PC-9 (cell line): ENCODE data around the gene MOK. TPM values are rescaled to one million over a fixed set of nuclear protein-coding genes. Genes with fewer than 3 reads are reported as not detected.

Source experiments
- BruUV-seq: library from RNA; stranded (reverse); fragments of 400-500 nt; replicated peaks from 2 replicates; lab custom pipeline; 2021; lab: Mats Ljungman, UMichigan
- CTCF ChIA-PET: fragments of 300-600 bp; sonication (Branson Sonifier 250); formaldehyde crosslinking; loops from one replicate; lab custom pipeline; 2022; ENCODE audit warnings: antibody characterized with exemption; lab: Charles Lee
- POLR2A ChIA-PET: fragments of 300-600 bp; sonication (Branson Sonifier 250); formaldehyde crosslinking; loops from one replicate; lab custom pipeline; 2022; ENCODE audit warnings: antibody characterized with exemption; ENCODE audit not compliant: unreplicated experiment; lab: Charles Lee
- DNase-seq, 2 experiments: peaks; one replicate each; pipeline versions ENCODE4 v3.0.0 to v3.0.0-alpha.2; 2015 to 2022; ENCODE audit warnings: mixed read lengths in 1 of 2
- H2AFZ ChIP-seq: fragments of 200-600 bp; sonication (generic); 2 replicates; pipeline ENCODE4 v1.8.1; 2017; ENCODE audit warnings: antibody characterized with exemption
- H3F3A ChIP-seq: fragments of 200-600 bp; sonication (generic); 2 replicates; pipeline ENCODE4 v1.8.1; 2017; ENCODE audit warnings: antibody characterized with exemption, mild to moderate bottlenecking, low read depth; ENCODE audit not compliant: insufficient read depth
- H3K27ac ChIP-seq: fragments of 200-600 bp; sonication (generic); 2 replicates; pipeline ENCODE4 v1.6.1; 2016; ENCODE audit warnings: mixed run types
- H3K27me3 ChIP-seq: fragments of 200-600 bp; sonication (generic); 2 replicates; pipeline ENCODE4 v1.6.1; 2016; ENCODE audit warnings: low read depth, mixed run types; ENCODE audit not compliant: insufficient read depth
- H3K36me3 ChIP-seq: fragments of 200-600 bp; sonication (generic); 2 replicates; pipeline ENCODE4 v1.6.1; 2016; ENCODE audit warnings: low read depth, mixed run types
- H3K4me1 ChIP-seq: fragments of 200-600 bp; sonication (generic); replicated peaks from 2 replicates; pipeline ENCODE4 v1.6.1; 2016; ENCODE audit warnings: mixed run types; ENCODE audit not compliant: insufficient read depth
- H3K4me2 ChIP-seq: fragments of 200-600 bp; sonication (generic); 2 replicates; pipeline ENCODE4 v1.6.1; 2017; ENCODE audit warnings: mixed run types
- H3K4me3 ChIP-seq: fragments of 200-600 bp; sonication (generic); 2 replicates; pipeline ENCODE4 v1.6.1; 2016; ENCODE audit warnings: mixed run types
- H3K79me2 ChIP-seq: fragments of 200-600 bp; sonication (generic); 2 replicates; pipeline ENCODE4 v1.6.1; 2017; ENCODE audit warnings: low read depth, mixed run types
- H3K9me2 ChIP-seq: fragments of 200-600 bp; sonication (generic); 2 replicates; pipeline ENCODE4 v1.8.1; 2017; ENCODE audit warnings: mild to moderate bottlenecking; ENCODE audit not compliant: insufficient read depth
- H3K9me3 ChIP-seq: fragments of 200-600 bp; sonication (generic); 2 replicates; pipeline ENCODE4 v1.8.1; 2016; ENCODE audit warnings: low read depth; ENCODE audit not compliant: insufficient read depth
- H4K20me1 ChIP-seq: fragments of 200-600 bp; sonication (generic); 2 replicates; pipeline ENCODE4 v1.8.1; 2017; ENCODE audit not compliant: insufficient read depth
- EZH2 ChIP-seq: fragments of 200-600 bp; sonication (generic); IDR thresholded peaks from 2 replicates; pipeline ENCODE4 v1.8.0; 2017; ENCODE audit warnings: antibody characterized with exemption, low read depth
- intact Hi-C: fragments of 100-400 bp; cut with micrococcal nuclease; formaldehyde crosslinking; loops from one replicate; pipeline ENCODE4 v1.10.0; 2022; ENCODE audit not compliant: unreplicated experiment
- total RNA-seq: library from RNA; stranded (reverse); gene quantifications from 2 replicates; pipeline ENCODE4 v1.2.3, GENCODE V29; 2021
- TF ChIP-seq, protein P1 (sequence below): fragments of 200-600 bp; sonication (generic); conservative IDR thresholded peaks from 2 replicates; pipeline ENCODE4 v1.6.1; 2017; ENCODE audit warnings: mixed run types, antibody characterized with exemption, mild to moderate bottlenecking, moderate library complexity

MOK gene
- total RNA-seq, 1 experiment from 2014 or later: 74.3 TPM

DNA sequence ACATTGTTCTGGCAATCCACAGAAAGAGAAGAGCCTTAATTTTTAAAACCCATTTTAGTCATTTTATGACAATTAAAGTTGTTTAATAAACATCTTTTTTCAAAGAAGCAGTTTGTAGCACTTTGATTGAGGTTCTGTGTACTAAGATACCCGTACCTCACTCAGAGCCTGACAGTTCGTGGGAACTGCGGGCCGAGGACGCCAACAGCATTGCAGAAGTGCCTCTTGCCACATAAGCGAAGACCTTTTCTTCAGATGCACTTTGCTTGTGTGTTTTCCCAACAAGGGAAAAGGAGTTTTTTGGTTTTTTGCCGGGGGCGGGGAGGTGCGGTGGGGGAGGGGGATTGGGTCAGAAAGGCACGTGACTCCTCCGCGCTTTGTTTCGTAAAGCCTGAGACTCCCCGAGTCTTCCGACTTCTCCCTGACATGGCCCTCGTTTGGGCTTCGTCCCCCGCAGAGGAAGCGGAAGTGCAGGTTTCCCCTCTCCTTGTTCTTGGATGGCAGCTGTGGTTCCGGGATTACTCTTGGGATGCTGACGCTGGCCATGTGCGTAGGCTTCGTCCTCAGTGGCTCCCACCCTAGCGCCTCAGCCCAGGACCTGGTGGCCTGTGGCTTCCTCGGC lies 94.4 kb downstream of the MOK start:
- TF ChIP-seq, protein P1, sequence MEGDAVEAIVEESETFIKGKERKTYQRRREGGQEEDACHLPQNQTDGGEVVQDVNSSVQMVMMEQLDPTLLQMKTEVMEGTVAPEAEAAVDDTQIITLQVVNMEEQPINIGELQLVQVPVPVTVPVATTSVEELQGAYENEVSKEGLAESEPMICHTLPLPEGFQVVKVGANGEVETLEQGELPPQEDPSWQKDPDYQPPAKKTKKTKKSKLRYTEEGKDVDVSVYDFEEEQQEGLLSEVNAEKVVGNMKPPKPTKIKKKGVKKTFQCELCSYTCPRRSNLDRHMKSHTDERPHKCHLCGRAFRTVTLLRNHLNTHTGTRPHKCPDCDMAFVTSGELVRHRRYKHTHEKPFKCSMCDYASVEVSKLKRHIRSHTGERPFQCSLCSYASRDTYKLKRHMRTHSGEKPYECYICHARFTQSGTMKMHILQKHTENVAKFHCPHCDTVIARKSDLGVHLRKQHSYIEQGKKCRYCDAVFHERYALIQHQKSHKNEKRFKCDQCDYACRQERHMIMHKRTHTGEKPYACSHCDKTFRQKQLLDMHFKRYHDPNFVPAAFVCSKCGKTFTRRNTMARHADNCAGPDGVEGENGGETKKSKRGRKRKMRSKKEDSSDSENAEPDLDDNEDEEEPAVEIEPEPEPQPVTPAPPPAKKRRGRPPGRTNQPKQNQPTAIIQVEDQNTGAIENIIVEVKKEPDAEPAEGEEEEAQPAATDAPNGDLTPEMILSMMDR: no peak
- TF ChIP-seq EZH2: no peak
- H4K20me1 ChIP-seq: peaks cover 8% of the 10 kb centered on the region; the same call in 1 of the 2 replicates
- CTCF ChIA-PET: no interaction called here

DNA sequence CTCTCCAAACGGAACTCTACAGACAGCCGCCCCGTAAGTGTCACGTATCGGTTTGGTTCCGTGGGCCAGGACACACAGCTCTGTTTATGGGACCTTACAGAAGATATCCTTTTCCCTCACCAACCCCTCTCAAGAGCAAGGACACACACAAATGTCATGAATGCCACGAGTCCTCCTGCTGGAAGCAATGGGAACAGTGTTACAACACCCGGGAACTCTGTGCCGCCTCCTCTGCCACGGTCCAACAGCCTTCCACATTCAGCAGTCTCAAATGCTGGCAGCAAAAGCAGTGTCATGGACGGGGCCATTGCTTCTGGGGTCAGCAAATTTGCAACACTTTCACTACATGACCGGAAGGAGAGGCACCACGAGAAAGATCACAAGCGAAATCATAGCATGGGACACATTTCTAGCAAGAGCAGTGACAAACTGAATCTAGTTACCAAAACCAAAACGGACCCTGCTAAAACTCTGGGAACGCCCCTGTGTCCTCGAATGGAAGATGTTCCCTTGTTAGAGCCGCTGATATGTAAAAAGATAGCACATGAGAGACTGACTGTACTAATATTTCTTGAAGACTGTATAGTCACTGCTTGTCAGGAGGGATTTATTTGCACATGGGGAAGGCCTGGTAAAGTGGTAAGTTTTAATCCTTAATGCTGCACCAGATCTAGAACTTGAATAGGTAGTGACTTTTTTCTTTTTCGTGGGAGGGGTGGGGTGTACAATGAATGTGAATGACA lies 95.6 kb downstream of the MOK start:
- no peak overlapping the region for H3K27ac ChIP-seq
- peaks cover 3% of the 10 kb centered on the region; the same call in 1 of the 2 replicates for H3F3A ChIP-seq
- no peaks in the 10 kb centered on the region for H3K9me2 ChIP-seq
- peaks cover 4% of the 10 kb centered on the region; the same call in 1 of the 2 replicates for H3K79me2 ChIP-seq
- no peaks in the 10 kb centered on the region for H3K4me1 ChIP-seq
- no peak overlapping the region for H3K4me2 ChIP-seq
- peaks cover 7% of the 10 kb centered on the region; the same call in 1 of the 2 replicates for H4K20me1 ChIP-seq
- H3K4me3 ChIP-seq: no peak overlapping the region
- BruUV-seq: TSS peak; percentile 1
- no peak for DNase-seq
- intact Hi-C loops: no loop called here
- H2AFZ ChIP-seq: no peak overlapping the region
- peaks cover 18% of the 10 kb centered on the region for H3K36me3 ChIP-seq
- H3K27me3 ChIP-seq: no peaks in the 10 kb centered on the region
- ChIA-PET CTCF (no interaction called here), POLR2A (no interaction called here)
- TF ChIP-seq, protein P1: peak; percentile 57
- TF ChIP-seq EZH2: no peak
- H3K9me3 ChIP-seq: no peaks in the 10 kb centered on the region

More for the DNA sequence above, 94.4 kb downstream of the MOK start:
- Histone ChIP-seq H3K9me3 (no peaks in the 10 kb centered on the region), H2AFZ (no peak overlapping the region), H3K27ac (no peak overlapping the region), H3K27me3 (no peaks in the 10 kb centered on the region), H3K4me1 (no peaks in the 10 kb centered on the region), H3K4me3 (no peak overlapping the region), H3K9me2 (no peaks in the 10 kb centered on the region), H3K79me2 (peaks cover 4% of the 10 kb centered on the region; the same call in 1 of the 2 replicates), H3K4me2 (no peak overlapping the region), H3K36me3 (peaks cover 13% of the 10 kb centered on the region), H3F3A (peaks cover 3% of the 10 kb centered on the region; the same call in 1 of the 2 replicates)
- no peak for DNase-seq
- intact Hi-C loops: no loop called here
- BruUV-seq: no TSS peak
- POLR2A ChIA-PET: no interaction called here

GRCh38 chr14:102208741-102209140 lies 96.2 kb downstream of the MOK start:
- DNase-seq: no peak
- no TSS peak for BruUV-seq
- POLR2A ChIA-PET: no interaction called here
- TF ChIP-seq, protein P1: no peak
- TF ChIP-seq EZH2: no peak
- intact Hi-C loops: no loop called here
- Histone ChIP-seq H2AFZ (no peak overlapping the region), H3K36me3 (peaks cover 20% of the 10 kb centered on the region), H3K9me2 (no peaks in the 10 kb centered on the region), H3K4me1 (no peaks in the 10 kb centered on the region), H3K79me2 (peaks cover 9% of the 10 kb centered on the region; the same call in 1 of the 2 replicates), H3K4me2 (no peak overlapping the region), H3F3A (peaks cover 3% of the 10 kb centered on the region; the same call in 1 of the 2 replicates), H3K27ac (no peak overlapping the region), H3K27me3 (no peaks in the 10 kb centered on the region), H4K20me1 (peaks cover 8% of the 10 kb centered on the region; the same call in 1 of the 2 replicates), H3K9me3 (no peaks in the 10 kb centered on the region), H3K4me3 (no peak overlapping the region)
- CTCF ChIA-PET: no interaction called here
